ENCODE results near the gene CPO.

GRCh38 chr2:206971805-206972204 is 32.5 kb downstream of the CPO start:
- TF ChIP-seq, protein P1, sequence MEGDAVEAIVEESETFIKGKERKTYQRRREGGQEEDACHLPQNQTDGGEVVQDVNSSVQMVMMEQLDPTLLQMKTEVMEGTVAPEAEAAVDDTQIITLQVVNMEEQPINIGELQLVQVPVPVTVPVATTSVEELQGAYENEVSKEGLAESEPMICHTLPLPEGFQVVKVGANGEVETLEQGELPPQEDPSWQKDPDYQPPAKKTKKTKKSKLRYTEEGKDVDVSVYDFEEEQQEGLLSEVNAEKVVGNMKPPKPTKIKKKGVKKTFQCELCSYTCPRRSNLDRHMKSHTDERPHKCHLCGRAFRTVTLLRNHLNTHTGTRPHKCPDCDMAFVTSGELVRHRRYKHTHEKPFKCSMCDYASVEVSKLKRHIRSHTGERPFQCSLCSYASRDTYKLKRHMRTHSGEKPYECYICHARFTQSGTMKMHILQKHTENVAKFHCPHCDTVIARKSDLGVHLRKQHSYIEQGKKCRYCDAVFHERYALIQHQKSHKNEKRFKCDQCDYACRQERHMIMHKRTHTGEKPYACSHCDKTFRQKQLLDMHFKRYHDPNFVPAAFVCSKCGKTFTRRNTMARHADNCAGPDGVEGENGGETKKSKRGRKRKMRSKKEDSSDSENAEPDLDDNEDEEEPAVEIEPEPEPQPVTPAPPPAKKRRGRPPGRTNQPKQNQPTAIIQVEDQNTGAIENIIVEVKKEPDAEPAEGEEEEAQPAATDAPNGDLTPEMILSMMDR (IDR thresholded peaks at IDR 0.05): no peak
- no peak for TF ChIP-seq EP300 (IDR thresholded peaks at IDR 0.05)
- no peak for TF ChIP-seq POLR2A (IDR thresholded peaks at IDR 0.05)
